ENCODE measurements around the gene SERBP1.
A peak's percentile ranks its signal among the peaks of the same experiment; 100 is the strongest.
"Not testable (repeated sequence)": the region's sequence is repeated elsewhere in the genome, so short reads cannot be mapped to it uniquely, and the experiment has no call there.

Gene SERBP1

GRCh38 chr1:67405473-67406245 is 24.5 kb downstream of the SERBP1 start:
- Histone ChIP-seq H3K27me3 (ENCODE audit: control insufficient read depth, insufficient read depth, low read length) (no peaks in the 10 kb centered on the region), H3K36me3 (ENCODE audit: control insufficient read depth, insufficient read depth, low read length) (no peaks in the 10 kb centered on the region), H3K9ac (no peak overlapping the region), H3K4me3 (ENCODE audit: low read depth, low read length) (no peak overlapping the region), H3K4me1 (peaks cover 4% of the 10 kb centered on the region), H3K9me3 (ENCODE audit: control insufficient read depth, low read length) (no peaks in the 10 kb centered on the region), H2AFZ (no peak overlapping the region), H3K4me2 (ENCODE audit: low read length) (no peak overlapping the region), H3K27ac (peak overlapping the region; percentile 29), H3K79me2 (no peaks in the 10 kb centered on the region)
- no peak for TF ChIP-seq CTCF (IDR thresholded peaks at IDR 0.05)

- Histone ChIP-seq H3K9me3 (ENCODE audit: control insufficient read depth, low read length) (no peaks in the 10 kb centered on the region), H3K27me3 (ENCODE audit: control insufficient read depth, insufficient read depth, low read length) (no peaks in the 10 kb centered on the region), H3K4me2 (ENCODE audit: low read length) (no peak overlapping the region), H3K9ac (no peak overlapping the region), H3K4me3 (ENCODE audit: low read depth, low read length) (no peak overlapping the region), H3K36me3 (ENCODE audit: control insufficient read depth, insufficient read depth, low read length) (no peaks in the 10 kb centered on the region), H3K79me2 (no peaks in the 10 kb centered on the region), H3K27ac (no peak overlapping the region), H2AFZ (no peak overlapping the region), H3K4me1 (peaks cover 4% of the 10 kb centered on the region)
- TF ChIP-seq CTCF (IDR thresholded peaks at IDR 0.05), result no peak
Observed at GRCh38 chr1:67404212-67404620, 26.0 kb downstream of the SERBP1 start.

- H3K4me3 ChIP-seq (ENCODE audit: low read depth, low read length), result no peak overlapping the region
- H3K27ac ChIP-seq, result no peak overlapping the region
- TF ChIP-seq CTCF (IDR thresholded peaks at IDR 0.05), result no peak
- no peaks in the 10 kb centered on the region for H3K9me3 ChIP-seq (ENCODE audit: control insufficient read depth, low read length)
- H3K36me3 ChIP-seq (ENCODE audit: control insufficient read depth, insufficient read depth, low read length), result no peaks in the 10 kb centered on the region
- no peak overlapping the region for H3K9ac ChIP-seq
- no peak overlapping the region for H3K4me2 ChIP-seq (ENCODE audit: low read length)
- H3K27me3 ChIP-seq (ENCODE audit: control insufficient read depth, insufficient read depth, low read length), result no peaks in the 10 kb centered on the region
- H3K79me2 ChIP-seq, result no peaks in the 10 kb centered on the region
- H2AFZ ChIP-seq, result no peak overlapping the region
- peaks cover 12% of the 10 kb centered on the region for H3K4me1 ChIP-seq
Observed at GRCh38 chr1:67401443-67401842, 28.8 kb downstream of the SERBP1 start.

- H3K79me2 ChIP-seq; H3K4me1 ChIP-seq; H3K9me3 ChIP-seq (ENCODE audit: control insufficient read depth, low read length); H3K9ac ChIP-seq; H3K4me3 ChIP-seq (ENCODE audit: low read depth, low read length); H2AFZ ChIP-seq; H3K36me3 ChIP-seq (ENCODE audit: control insufficient read depth, insufficient read depth, low read length); H3K27ac ChIP-seq; H3K4me2 ChIP-seq (ENCODE audit: low read length); H3K27me3 ChIP-seq (ENCODE audit: control insufficient read depth, insufficient read depth, low read length): not testable (repeated sequence)
Observed at GRCh38 chr1:67400029-67400786, 30.0 kb downstream of the SERBP1 start.

- H3K27me3 ChIP-seq (ENCODE audit: control insufficient read depth, insufficient read depth, low read length), result no peaks in the 10 kb centered on the region
- no peak overlapping the region for H3K9ac ChIP-seq
- H3K4me3 ChIP-seq (ENCODE audit: low read depth, low read length), result no peak overlapping the region
- H2AFZ ChIP-seq, result no peak overlapping the region
- H3K79me2 ChIP-seq, result no peaks in the 10 kb centered on the region
- peaks cover 7% of the 10 kb centered on the region for H3K4me1 ChIP-seq
- no peaks in the 10 kb centered on the region for H3K9me3 ChIP-seq (ENCODE audit: control insufficient read depth, low read length)
- TF ChIP-seq CTCF (IDR thresholded peaks at IDR 0.05), result no peak
- H3K36me3 ChIP-seq (ENCODE audit: control insufficient read depth, insufficient read depth, low read length), result no peaks in the 10 kb centered on the region
- H3K27ac ChIP-seq, result no peak overlapping the region
- no peak overlapping the region for H3K4me2 ChIP-seq (ENCODE audit: low read length)
Observed at GRCh38 chr1:67399199-67399993, 30.8 kb downstream of the SERBP1 start.
